GM13977 (cell line): ENCODE measurements around the gene TMEM18.

Source experiments
- DNase-seq: peaks from one replicate; pipeline ENCODE4 v3.0.0; 2012; ENCODE audit warnings: low spot score
- in situ Hi-C: fragments of 300-500 bp; cut with MboI; formaldehyde crosslinking; loops from one replicate; pipeline ENCODE4 v1.12.0; 2022; ENCODE audit warnings: low sequenced_read_pairs, low pct_unique_long_range_greater_than_20kb, mixed read lengths, inconsistent platforms; ENCODE audit not compliant: unreplicated experiment
- TF ChIP-seq, protein P1 (sequence below): IDR thresholded peaks from 2 replicates; pipeline ENCODE4 v1.5.1; 2012; ENCODE audit warnings: mild to moderate bottlenecking, control low read depth; ENCODE audit not compliant: insufficient read depth; ENCODE audit errors: extremely low read depth, missing control alignments

TMEM18 gene

DNA sequence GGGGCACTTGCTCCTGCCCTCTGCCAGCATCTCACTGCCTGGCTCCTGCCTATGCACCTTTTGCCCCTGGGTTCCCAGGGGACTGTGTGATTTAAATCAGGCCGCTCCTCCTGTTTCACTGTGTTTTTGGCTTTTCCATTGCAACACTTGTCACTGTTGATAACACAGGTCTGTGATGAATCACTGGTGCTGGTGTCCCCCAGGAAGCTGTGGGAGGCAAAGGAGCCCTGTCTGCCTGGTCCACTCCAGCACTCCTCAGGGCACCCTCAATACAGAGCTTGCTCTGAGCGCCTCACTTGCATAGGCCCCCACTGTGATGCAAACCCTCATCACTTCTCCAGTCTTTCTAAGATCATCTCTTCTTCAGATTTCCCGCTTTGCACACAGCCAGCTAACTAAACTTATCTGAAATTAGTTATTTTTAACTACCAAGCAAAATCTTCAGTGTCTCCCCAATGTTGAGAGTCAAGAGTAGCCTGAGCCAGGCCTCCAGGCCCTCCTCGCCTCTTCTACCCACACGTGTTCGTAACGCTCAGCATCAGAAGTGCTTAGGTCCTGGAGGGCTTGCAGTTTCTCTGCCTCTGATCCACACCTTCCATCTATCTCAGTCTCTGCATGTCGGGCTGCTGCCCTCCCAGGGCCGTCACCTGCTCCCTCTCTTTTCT is 2.8 kb downstream of the TMEM18 start:
- TF ChIP-seq, protein P1, sequence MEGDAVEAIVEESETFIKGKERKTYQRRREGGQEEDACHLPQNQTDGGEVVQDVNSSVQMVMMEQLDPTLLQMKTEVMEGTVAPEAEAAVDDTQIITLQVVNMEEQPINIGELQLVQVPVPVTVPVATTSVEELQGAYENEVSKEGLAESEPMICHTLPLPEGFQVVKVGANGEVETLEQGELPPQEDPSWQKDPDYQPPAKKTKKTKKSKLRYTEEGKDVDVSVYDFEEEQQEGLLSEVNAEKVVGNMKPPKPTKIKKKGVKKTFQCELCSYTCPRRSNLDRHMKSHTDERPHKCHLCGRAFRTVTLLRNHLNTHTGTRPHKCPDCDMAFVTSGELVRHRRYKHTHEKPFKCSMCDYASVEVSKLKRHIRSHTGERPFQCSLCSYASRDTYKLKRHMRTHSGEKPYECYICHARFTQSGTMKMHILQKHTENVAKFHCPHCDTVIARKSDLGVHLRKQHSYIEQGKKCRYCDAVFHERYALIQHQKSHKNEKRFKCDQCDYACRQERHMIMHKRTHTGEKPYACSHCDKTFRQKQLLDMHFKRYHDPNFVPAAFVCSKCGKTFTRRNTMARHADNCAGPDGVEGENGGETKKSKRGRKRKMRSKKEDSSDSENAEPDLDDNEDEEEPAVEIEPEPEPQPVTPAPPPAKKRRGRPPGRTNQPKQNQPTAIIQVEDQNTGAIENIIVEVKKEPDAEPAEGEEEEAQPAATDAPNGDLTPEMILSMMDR = no peak
- DNase-seq = no peak
- in situ Hi-C loops = no loop called here

DNA sequence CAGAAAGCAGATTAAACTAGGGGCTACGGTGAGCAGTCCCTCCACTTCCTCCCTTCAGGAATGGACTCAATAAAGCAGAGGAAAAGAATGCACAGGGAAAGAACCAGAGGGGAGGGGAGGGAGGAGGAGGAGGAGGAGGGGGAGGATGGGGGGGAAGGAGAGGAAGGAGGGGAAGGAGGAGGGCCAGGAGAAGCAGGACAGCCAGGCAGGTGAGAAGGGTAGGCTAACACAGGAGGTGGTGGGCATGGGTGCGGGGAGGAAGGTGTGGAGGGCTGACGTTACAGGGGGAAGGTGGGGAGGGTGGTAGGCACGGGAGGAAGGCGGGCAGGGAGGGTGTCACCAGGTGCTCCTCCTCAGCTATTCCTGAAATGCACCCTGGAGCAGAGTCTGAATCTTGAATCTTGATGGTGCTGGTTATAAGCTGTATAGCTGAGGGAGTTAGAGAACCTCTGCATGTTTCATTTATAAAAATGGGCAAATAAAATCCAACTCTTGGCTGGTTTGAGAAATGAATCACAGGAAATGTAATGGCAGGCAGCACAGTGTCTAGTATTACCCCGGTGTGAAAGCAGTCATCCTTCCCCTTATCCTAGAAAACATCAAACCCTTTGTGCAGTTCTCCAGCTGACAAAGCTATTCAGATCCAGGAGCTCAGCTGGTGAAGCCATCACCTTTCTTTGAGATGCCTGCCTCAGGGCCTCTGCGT is 3.4 kb downstream of the TMEM18 start:
- TF ChIP-seq, protein P1 = no peak
- in situ Hi-C loops = no loop called here
- no peak for DNase-seq

GRCh38 chr2:673016-673415 is 4.2 kb downstream of the TMEM18 start:
- DNase-seq = no peak
- in situ Hi-C loops = no loop called here
- TF ChIP-seq, protein P1 = no peak

- in situ Hi-C loops = no loop called here
These were observed 4.7 kb downstream of the TMEM18 start for GRCh38 chr2:672606-672905.

GRCh38 chr2:671787-672605 is 5.2 kb downstream of the TMEM18 start:
- TF ChIP-seq, protein P1 = no peak
- no peak for DNase-seq
- in situ Hi-C loops = no loop called here

More at GRCh38 chr2:672606-672905, 4.7 kb downstream of the TMEM18 start:
- TF ChIP-seq, protein P1 = no peak
- DNase-seq = no peak

DNA sequence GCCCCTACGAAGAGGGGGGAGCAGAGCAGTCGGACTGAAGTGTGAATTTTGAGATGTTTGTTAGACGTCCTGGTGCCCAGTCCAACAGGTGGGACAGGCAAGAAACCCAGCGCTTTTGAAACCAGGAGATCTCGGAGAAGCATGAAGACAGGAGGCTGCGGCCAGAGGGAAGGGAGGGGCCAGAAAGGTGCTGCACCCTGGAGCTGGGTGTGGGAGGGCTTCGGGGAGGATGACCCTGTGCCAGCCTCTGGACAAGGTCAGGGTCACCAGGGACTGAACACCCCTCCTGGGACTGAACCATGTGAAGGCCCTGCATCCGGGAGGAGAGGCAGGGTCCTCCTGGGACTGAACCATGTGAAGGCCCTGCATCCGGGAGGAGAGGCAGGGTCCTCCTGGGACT is 6.1 kb downstream of the TMEM18 start:
- no peak for DNase-seq
- in situ Hi-C loops = no loop called here
- TF ChIP-seq, protein P1 = no peak
